Measurements from ENCODE around the gene ABI3BP.
A peak's percentile ranks its signal among the peaks of the same experiment; 100 is the strongest.

ABI3BP gene

GRCh38 chr3:100912976-100913545 lies 80.2 kb downstream of the ABI3BP start:
- Histone ChIP-seq H3K4me3 (ENCODE audit: low read depth, low read length) (no peak overlapping the region), H3K27ac (ENCODE audit: low read depth, low read length) (peak overlapping the region; percentile 29), H3K36me3 (ENCODE audit: insufficient read depth, low read length) (0 out of 2 replicates have a peak, but pooled peaks cover 3% of the 10 kb centered on the region), H3K4me1 (ENCODE audit: control insufficient read depth, insufficient read depth, low read length, unreplicated experiment) (peaks cover 32% of the 10 kb centered on the region), H3K27me3 (ENCODE audit: insufficient read depth, low read length) (no peaks in the 10 kb centered on the region), H3K79me2 (ENCODE audit: control insufficient read depth, insufficient read depth, low read length, unreplicated experiment) (no peaks in the 10 kb centered on the region), H2AFZ (ENCODE audit: low read length, unreplicated experiment) (no peak overlapping the region)

- no peaks in the 10 kb centered on the region for H3K27me3 ChIP-seq (ENCODE audit: insufficient read depth, low read length)
- peak overlapping the region; percentile 29; the same call in 1 of the 2 replicates for H3K27ac ChIP-seq (ENCODE audit: low read depth, low read length)
- H3K4me1 ChIP-seq (ENCODE audit: control insufficient read depth, insufficient read depth, low read length, unreplicated experiment), result peaks cover 32% of the 10 kb centered on the region
- H3K4me3 ChIP-seq (ENCODE audit: low read depth, low read length), result no peak overlapping the region
- no peaks in the 10 kb centered on the region for H3K79me2 ChIP-seq (ENCODE audit: control insufficient read depth, insufficient read depth, low read length, unreplicated experiment)
- H2AFZ ChIP-seq (ENCODE audit: low read length, unreplicated experiment), result no peak overlapping the region
- 0 out of 2 replicates have a peak, but pooled peaks cover 1% of the 10 kb centered on the region for H3K36me3 ChIP-seq (ENCODE audit: insufficient read depth, low read length)
Measured at GRCh38 chr3:100912571-100912970, 80.7 kb downstream of the ABI3BP start.

GRCh38 chr3:100911956-100912355 lies 81.3 kb downstream of the ABI3BP start:
- Histone ChIP-seq H3K36me3 (ENCODE audit: insufficient read depth, low read length) (no peaks in the 10 kb centered on the region), H3K4me3 (ENCODE audit: low read depth, low read length) (no peak overlapping the region)

GRCh38 chr3:100910986-100911385 lies 82.2 kb downstream of the ABI3BP start:
- H3K79me2 ChIP-seq (ENCODE audit: control insufficient read depth, insufficient read depth, low read length, unreplicated experiment), result no peaks in the 10 kb centered on the region
- H3K4me3 ChIP-seq (ENCODE audit: low read depth, low read length), result no peak overlapping the region
- no peaks in the 10 kb centered on the region for H3K36me3 ChIP-seq (ENCODE audit: insufficient read depth, low read length)
- H3K4me1 ChIP-seq (ENCODE audit: control insufficient read depth, insufficient read depth, low read length, unreplicated experiment), result peaks cover 30% of the 10 kb centered on the region
- no peak overlapping the region for H3K27ac ChIP-seq (ENCODE audit: low read depth, low read length)
- peak overlapping the region; percentile 17 for H2AFZ ChIP-seq (ENCODE audit: low read length, unreplicated experiment)
- no peaks in the 10 kb centered on the region for H3K27me3 ChIP-seq (ENCODE audit: insufficient read depth, low read length)

More at GRCh38 chr3:100911956-100912355, 81.3 kb downstream of the ABI3BP start:
- H2AFZ ChIP-seq (ENCODE audit: low read length, unreplicated experiment), result no peak overlapping the region
- no peak overlapping the region for H3K27ac ChIP-seq (ENCODE audit: low read depth, low read length)
- no peaks in the 10 kb centered on the region for H3K79me2 ChIP-seq (ENCODE audit: control insufficient read depth, insufficient read depth, low read length, unreplicated experiment)
- H3K27me3 ChIP-seq (ENCODE audit: insufficient read depth, low read length), result no peaks in the 10 kb centered on the region
- peaks cover 32% of the 10 kb centered on the region for H3K4me1 ChIP-seq (ENCODE audit: control insufficient read depth, insufficient read depth, low read length, unreplicated experiment)

- H3K4me3 ChIP-seq (ENCODE audit: low read depth, low read length), result peak overlapping the region; percentile 53
- no peaks in the 10 kb centered on the region for H3K27me3 ChIP-seq (ENCODE audit: insufficient read depth, low read length)
- H3K27ac ChIP-seq (ENCODE audit: low read depth, low read length), result peak overlapping the region; percentile 61
- H3K4me1 ChIP-seq (ENCODE audit: control insufficient read depth, insufficient read depth, low read length, unreplicated experiment), result peaks cover 46% of the 10 kb centered on the region
- H2AFZ ChIP-seq (ENCODE audit: low read length, unreplicated experiment), result peak overlapping the region; percentile 28
- no peaks in the 10 kb centered on the region for H3K79me2 ChIP-seq (ENCODE audit: control insufficient read depth, insufficient read depth, low read length, unreplicated experiment)
- H3K36me3 ChIP-seq (ENCODE audit: insufficient read depth, low read length), result peaks cover 11% of the 10 kb centered on the region
Measured at GRCh38 chr3:100902572-100902971, 90.6 kb downstream of the ABI3BP start.

- Histone ChIP-seq H2AFZ (ENCODE audit: low read length, unreplicated experiment) (peak overlapping the region; percentile 16), H3K4me3 (ENCODE audit: low read depth, low read length) (peak overlapping the region; percentile 17; the same call in 1 of the 2 replicates), H3K27me3 (ENCODE audit: insufficient read depth, low read length) (no peaks in the 10 kb centered on the region), H3K27ac (ENCODE audit: low read depth, low read length) (peak overlapping the region; percentile 84), H3K79me2 (ENCODE audit: control insufficient read depth, insufficient read depth, low read length, unreplicated experiment) (no peaks in the 10 kb centered on the region), H3K36me3 (ENCODE audit: insufficient read depth, low read length) (peaks cover 14% of the 10 kb centered on the region), H3K4me1 (ENCODE audit: control insufficient read depth, insufficient read depth, low read length, unreplicated experiment) (peaks cover 46% of the 10 kb centered on the region)
Measured at GRCh38 chr3:100900671-100901335, 92.4 kb downstream of the ABI3BP start.

GRCh38 chr3:100899440-100900091 lies 93.7 kb downstream of the ABI3BP start:
- H3K4me3 ChIP-seq (ENCODE audit: low read depth, low read length), result peak overlapping the region; percentile 20; the same call in 1 of the 2 replicates
- H3K36me3 ChIP-seq (ENCODE audit: insufficient read depth, low read length), result peaks cover 14% of the 10 kb centered on the region
- H3K27ac ChIP-seq (ENCODE audit: low read depth, low read length), result peak overlapping the region; percentile 84
- H3K27me3 ChIP-seq (ENCODE audit: insufficient read depth, low read length), result no peaks in the 10 kb centered on the region
- H2AFZ ChIP-seq (ENCODE audit: low read length, unreplicated experiment), result peak overlapping the region; percentile 18
- no peaks in the 10 kb centered on the region for H3K79me2 ChIP-seq (ENCODE audit: control insufficient read depth, insufficient read depth, low read length, unreplicated experiment)
- H3K4me1 ChIP-seq (ENCODE audit: control insufficient read depth, insufficient read depth, low read length, unreplicated experiment), result peaks cover 46% of the 10 kb centered on the region

- Histone ChIP-seq H3K4me3 (ENCODE audit: low read depth, low read length) (peak overlapping the region; percentile 25; the same call in 1 of the 2 replicates), H3K4me1 (ENCODE audit: control insufficient read depth, insufficient read depth, low read length, unreplicated experiment) (peaks cover 46% of the 10 kb centered on the region), H3K79me2 (ENCODE audit: control insufficient read depth, insufficient read depth, low read length, unreplicated experiment) (no peaks in the 10 kb centered on the region), H3K27ac (ENCODE audit: low read depth, low read length) (peak overlapping the region; percentile 84), H2AFZ (ENCODE audit: low read length, unreplicated experiment) (no peak overlapping the region), H3K27me3 (ENCODE audit: insufficient read depth, low read length) (no peaks in the 10 kb centered on the region), H3K36me3 (ENCODE audit: insufficient read depth, low read length) (peaks cover 14% of the 10 kb centered on the region)
Measured at GRCh38 chr3:100898681-100899080, 94.5 kb downstream of the ABI3BP start.

GRCh38 chr3:100896994-100897393 lies 96.2 kb downstream of the ABI3BP start:
- Histone ChIP-seq H3K27ac (ENCODE audit: low read depth, low read length) (no peak overlapping the region), H3K79me2 (ENCODE audit: control insufficient read depth, insufficient read depth, low read length, unreplicated experiment) (no peaks in the 10 kb centered on the region), H3K4me3 (ENCODE audit: low read depth, low read length) (no peak overlapping the region), H2AFZ (ENCODE audit: low read length, unreplicated experiment) (no peak overlapping the region), H3K27me3 (ENCODE audit: insufficient read depth, low read length) (no peaks in the 10 kb centered on the region), H3K36me3 (ENCODE audit: insufficient read depth, low read length) (peaks cover 14% of the 10 kb centered on the region), H3K4me1 (ENCODE audit: control insufficient read depth, insufficient read depth, low read length, unreplicated experiment) (peaks cover 40% of the 10 kb centered on the region)

GRCh38 chr3:100893590-100893989 lies 99.6 kb downstream of the ABI3BP start:
- peaks cover 9% of the 10 kb centered on the region for H3K36me3 ChIP-seq (ENCODE audit: insufficient read depth, low read length)
- no peak overlapping the region for H3K4me3 ChIP-seq (ENCODE audit: low read depth, low read length)
- H3K27me3 ChIP-seq (ENCODE audit: insufficient read depth, low read length), result no peaks in the 10 kb centered on the region
- no peak overlapping the region for H2AFZ ChIP-seq (ENCODE audit: low read length, unreplicated experiment)
- H3K79me2 ChIP-seq (ENCODE audit: control insufficient read depth, insufficient read depth, low read length, unreplicated experiment), result no peaks in the 10 kb centered on the region
- H3K27ac ChIP-seq (ENCODE audit: low read depth, low read length), result no peak overlapping the region
- peaks cover 20% of the 10 kb centered on the region for H3K4me1 ChIP-seq (ENCODE audit: control insufficient read depth, insufficient read depth, low read length, unreplicated experiment)
